ENCODE measurements around the gene KCNH3. TPM values are rescaled to one million over a fixed set of nuclear protein-coding genes. Genes with fewer than 3 reads are reported as not detected.

The KCNH3 gene
- polyA plus RNA-seq, 1 donor from 2014 or later: 0.63 TPM

DNA sequence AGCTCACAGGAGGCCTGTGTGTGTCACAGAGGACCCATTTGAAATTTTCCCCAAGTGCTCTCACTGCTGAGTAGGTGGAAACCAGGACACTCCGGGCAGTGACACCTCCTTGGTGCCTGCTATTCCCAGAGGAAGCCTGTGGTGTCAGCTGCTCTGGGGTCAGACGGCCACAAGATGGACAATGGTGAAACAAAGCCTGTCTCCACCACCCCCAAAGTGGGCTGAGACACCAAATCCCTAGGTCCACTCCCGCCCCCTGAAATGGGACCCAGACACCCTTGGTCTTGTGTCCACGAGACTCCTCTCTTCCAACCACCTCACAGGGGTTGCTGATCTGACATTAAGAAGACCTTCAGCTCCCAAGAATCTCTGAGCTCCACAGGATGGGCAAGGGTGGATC is 7.0 kb downstream of the KCNH3 start:
- Histone ChIP-seq H3K79me2 (replicated peaks; ENCODE audit: insufficient read depth, low read length) (no peaks in the 10 kb centered on the region), H3F3A (ENCODE audit: insufficient read depth, low read length, poor library complexity, severe bottlenecking) (no peaks in the 10 kb centered on the region), H4K20me1 (ENCODE audit: insufficient read depth) (no peaks in the 10 kb centered on the region), H3K9ac (ENCODE audit: low read length) (no peak overlapping the region), H3K9me3 (ENCODE audit: low read length) (no peaks in the 10 kb centered on the region), H3K27me3 (ENCODE audit: insufficient read depth, low read depth, low read length) (peaks cover 54% of the 10 kb centered on the region), H3K9me2 (ENCODE audit: insufficient read depth, low read length) (no peaks in the 10 kb centered on the region), H3K36me3 (ENCODE audit: insufficient read depth, low read length) (no peaks in the 10 kb centered on the region), H2AFZ (ENCODE audit: low read depth, low read length) (no peak overlapping the region), H3K4me3 (ENCODE audit: low read length) (no peak overlapping the region), H3K27ac (ENCODE audit: low read length) (no peak overlapping the region), H3K4me2 (ENCODE audit: low read length) (no peak overlapping the region)
- TF ChIP-seq TAF1 (IDR thresholded peaks at IDR 0.05; ENCODE audit: low read depth): no peak
- TF ChIP-seq POLR2AphosphoS5 (IDR thresholded peaks at IDR 0.05): no peak
- no peak for TF ChIP-seq RAD21 (conservative IDR thresholded peaks at IDR 0.05)
- TF ChIP-seq, protein P1, sequence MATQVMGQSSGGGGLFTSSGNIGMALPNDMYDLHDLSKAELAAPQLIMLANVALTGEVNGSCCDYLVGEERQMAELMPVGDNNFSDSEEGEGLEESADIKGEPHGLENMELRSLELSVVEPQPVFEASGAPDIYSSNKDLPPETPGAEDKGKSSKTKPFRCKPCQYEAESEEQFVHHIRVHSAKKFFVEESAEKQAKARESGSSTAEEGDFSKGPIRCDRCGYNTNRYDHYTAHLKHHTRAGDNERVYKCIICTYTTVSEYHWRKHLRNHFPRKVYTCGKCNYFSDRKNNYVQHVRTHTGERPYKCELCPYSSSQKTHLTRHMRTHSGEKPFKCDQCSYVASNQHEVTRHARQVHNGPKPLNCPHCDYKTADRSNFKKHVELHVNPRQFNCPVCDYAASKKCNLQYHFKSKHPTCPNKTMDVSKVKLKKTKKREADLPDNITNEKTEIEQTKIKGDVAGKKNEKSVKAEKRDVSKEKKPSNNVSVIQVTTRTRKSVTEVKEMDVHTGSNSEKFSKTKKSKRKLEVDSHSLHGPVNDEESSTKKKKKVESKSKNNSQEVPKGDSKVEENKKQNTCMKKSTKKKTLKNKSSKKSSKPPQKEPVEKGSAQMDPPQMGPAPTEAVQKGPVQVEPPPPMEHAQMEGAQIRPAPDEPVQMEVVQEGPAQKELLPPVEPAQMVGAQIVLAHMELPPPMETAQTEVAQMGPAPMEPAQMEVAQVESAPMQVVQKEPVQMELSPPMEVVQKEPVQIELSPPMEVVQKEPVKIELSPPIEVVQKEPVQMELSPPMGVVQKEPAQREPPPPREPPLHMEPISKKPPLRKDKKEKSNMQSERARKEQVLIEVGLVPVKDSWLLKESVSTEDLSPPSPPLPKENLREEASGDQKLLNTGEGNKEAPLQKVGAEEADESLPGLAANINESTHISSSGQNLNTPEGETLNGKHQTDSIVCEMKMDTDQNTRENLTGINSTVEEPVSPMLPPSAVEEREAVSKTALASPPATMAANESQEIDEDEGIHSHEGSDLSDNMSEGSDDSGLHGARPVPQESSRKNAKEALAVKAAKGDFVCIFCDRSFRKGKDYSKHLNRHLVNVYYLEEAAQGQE (IDR thresholded peaks at IDR 0.05; ENCODE audit: borderline replicate concordance): no peak
- no peak for TF ChIP-seq EZH2 (IDR thresholded peaks at IDR 0.05; ENCODE audit: borderline replicate concordance, insufficient read depth, low read length, poor library complexity, severe bottlenecking)
- TF ChIP-seq, protein P2, sequence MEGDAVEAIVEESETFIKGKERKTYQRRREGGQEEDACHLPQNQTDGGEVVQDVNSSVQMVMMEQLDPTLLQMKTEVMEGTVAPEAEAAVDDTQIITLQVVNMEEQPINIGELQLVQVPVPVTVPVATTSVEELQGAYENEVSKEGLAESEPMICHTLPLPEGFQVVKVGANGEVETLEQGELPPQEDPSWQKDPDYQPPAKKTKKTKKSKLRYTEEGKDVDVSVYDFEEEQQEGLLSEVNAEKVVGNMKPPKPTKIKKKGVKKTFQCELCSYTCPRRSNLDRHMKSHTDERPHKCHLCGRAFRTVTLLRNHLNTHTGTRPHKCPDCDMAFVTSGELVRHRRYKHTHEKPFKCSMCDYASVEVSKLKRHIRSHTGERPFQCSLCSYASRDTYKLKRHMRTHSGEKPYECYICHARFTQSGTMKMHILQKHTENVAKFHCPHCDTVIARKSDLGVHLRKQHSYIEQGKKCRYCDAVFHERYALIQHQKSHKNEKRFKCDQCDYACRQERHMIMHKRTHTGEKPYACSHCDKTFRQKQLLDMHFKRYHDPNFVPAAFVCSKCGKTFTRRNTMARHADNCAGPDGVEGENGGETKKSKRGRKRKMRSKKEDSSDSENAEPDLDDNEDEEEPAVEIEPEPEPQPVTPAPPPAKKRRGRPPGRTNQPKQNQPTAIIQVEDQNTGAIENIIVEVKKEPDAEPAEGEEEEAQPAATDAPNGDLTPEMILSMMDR (IDR thresholded peaks at IDR 0.05; ENCODE audit: poor library complexity, severe bottlenecking): no peak
- no peak for TF ChIP-seq EP300 (conservative IDR thresholded peaks at IDR 0.05; ENCODE audit: poor library complexity, severe bottlenecking)
- TF ChIP-seq SMC3 (conservative IDR thresholded peaks at IDR 0.05; ENCODE audit: poor library complexity): no peak
- no peak for TF ChIP-seq MXI1 (conservative IDR thresholded peaks at IDR 0.05; ENCODE audit: poor library complexity, severe bottlenecking)

DNA sequence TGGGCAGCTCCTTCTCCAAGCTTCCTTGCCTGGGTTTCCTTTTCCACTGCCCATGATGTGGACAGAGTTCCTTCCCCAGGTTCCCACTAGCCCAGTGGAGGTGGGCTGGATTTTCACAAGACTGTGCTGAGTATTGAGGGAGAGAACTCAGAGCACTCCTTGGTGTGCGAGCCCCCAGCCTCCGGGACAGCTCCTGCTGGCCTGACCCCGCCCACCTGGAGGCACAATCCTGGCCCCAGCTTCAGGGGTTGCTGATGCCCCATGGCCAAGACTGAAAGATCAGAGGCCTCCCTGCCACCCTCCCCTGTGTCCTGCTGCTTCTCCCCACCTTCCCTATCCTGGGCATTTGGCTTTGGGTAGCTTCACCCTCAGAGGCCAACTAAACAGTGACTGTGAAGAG is 7.7 kb downstream of the KCNH3 start:
- no peaks in the 10 kb centered on the region for H3K9me2 ChIP-seq (ENCODE audit: insufficient read depth, low read length)
- no peaks in the 10 kb centered on the region for H3K36me3 ChIP-seq (ENCODE audit: insufficient read depth, low read length)
- H3K9me3 ChIP-seq (ENCODE audit: low read length): no peaks in the 10 kb centered on the region
- TF ChIP-seq, protein P2 (IDR thresholded peaks at IDR 0.05; ENCODE audit: poor library complexity, severe bottlenecking): no peak
- TF ChIP-seq TAF1 (IDR thresholded peaks at IDR 0.05; ENCODE audit: low read depth) (no peak), MXI1 (conservative IDR thresholded peaks at IDR 0.05; ENCODE audit: poor library complexity, severe bottlenecking) (no peak), EZH2 (IDR thresholded peaks at IDR 0.05; ENCODE audit: borderline replicate concordance, insufficient read depth, low read length, poor library complexity, severe bottlenecking) (no peak), SMC3 (conservative IDR thresholded peaks at IDR 0.05; ENCODE audit: poor library complexity) (no peak), EP300 (conservative IDR thresholded peaks at IDR 0.05; ENCODE audit: poor library complexity, severe bottlenecking) (no peak), POLR2AphosphoS5 (IDR thresholded peaks at IDR 0.05) (no peak), RAD21 (conservative IDR thresholded peaks at IDR 0.05) (no peak)
- TF ChIP-seq, protein P1 (IDR thresholded peaks at IDR 0.05; ENCODE audit: borderline replicate concordance): no peak
- no peak overlapping the region for H3K4me3 ChIP-seq (ENCODE audit: low read length)
- H3K27me3 ChIP-seq (ENCODE audit: insufficient read depth, low read depth, low read length): peaks cover 47% of the 10 kb centered on the region
- H4K20me1 ChIP-seq (ENCODE audit: insufficient read depth): no peaks in the 10 kb centered on the region
- no peak overlapping the region for H3K9ac ChIP-seq (ENCODE audit: low read length)
- H3K79me2 ChIP-seq (replicated peaks; ENCODE audit: insufficient read depth, low read length): no peaks in the 10 kb centered on the region
- H3F3A ChIP-seq (ENCODE audit: insufficient read depth, low read length, poor library complexity, severe bottlenecking): no peaks in the 10 kb centered on the region
- no peak overlapping the region for H3K4me2 ChIP-seq (ENCODE audit: low read length)
- no peak overlapping the region for H2AFZ ChIP-seq (ENCODE audit: low read depth, low read length)
- H3K27ac ChIP-seq (ENCODE audit: low read length): no peak overlapping the region
